Activated B cell treated with CpG ODN at 0.5 μM for 24 hours (primary cell): Measurements from ENCODE around the gene DSCAM. TPM values are rescaled to one million over a fixed set of nuclear protein-coding genes. Genes with fewer than 3 reads are reported as not detected.
"Not testable (repeated sequence)": the region's sequence is repeated elsewhere in the genome, so short reads cannot be mapped to it uniquely, and the experiment has no call there.

Source experiments
- ATAC-seq: fragments of 200-7000 bp; cut with Tn5 transposase; one replicate; pipeline ENCODE4 v1.10.0; 2021; ENCODE audit warnings: low read depth, mild to moderate bottlenecking, moderate library complexity
- CTCF ChIA-PET: fragments of 350-600 bp; sonication (Branson Sonifier 250); formaldehyde crosslinking; loops from one replicate; lab custom pipeline; 2021; ENCODE audit warnings: antibody characterized with exemption; lab: Charles Lee
- POLR2A ChIA-PET: fragments of 350-600 bp; sonication (Branson Sonifier 250); formaldehyde crosslinking; loops from one replicate; lab custom pipeline; 2021; ENCODE audit warnings: antibody characterized with exemption; lab: Charles Lee
- DNase-seq: peaks from one replicate; pipeline ENCODE4 v3.0.0; 2022
- H3K27ac Mint-ChIP-seq: one replicate; pipeline ENCODE4 v1.8.0; 2020; ENCODE audit warnings: mixed read lengths
- H3K27me3 Mint-ChIP-seq: one replicate; pipeline ENCODE4 v1.8.0; 2021; ENCODE audit warnings: mixed read lengths
- H3K36me3 Mint-ChIP-seq: one replicate; pipeline ENCODE4 v1.8.0; 2021; ENCODE audit warnings: low read depth, mixed read lengths
- H3K4me1 Mint-ChIP-seq: one replicate; pipeline ENCODE4 v1.8.0; 2021; ENCODE audit warnings: mixed read lengths
- H3K4me3 Mint-ChIP-seq: one replicate; pipeline ENCODE4 v1.8.0; 2020; ENCODE audit warnings: mild to moderate bottlenecking, mixed read lengths
- H3K9me3 Mint-ChIP-seq: one replicate; pipeline ENCODE4 v1.8.0; 2020; ENCODE audit warnings: mixed read lengths
- intact Hi-C: fragments of 100-400 bp; cut with micrococcal nuclease; formaldehyde crosslinking; loops from one replicate; pipeline ENCODE4 v1.15.1; 2024
- total RNA-seq: library from RNA; stranded (reverse); gene quantifications from 2 replicates; pipeline ENCODE4 v1.2.3, GENCODE V29; 2022
- TF ChIP-seq, protein P1 (sequence below): fragments of 200-600 bp; IDR thresholded peaks from one replicate; pipeline ENCODE4 v1.8.0; 2022; ENCODE audit warnings: antibody characterized with exemption, mild to moderate bottlenecking

Gene DSCAM
- total RNA-seq, 1 donor from 2014 or later = not detected

- H3K4me3 Mint-ChIP-seq = no peak overlapping the region
- H3K27me3 Mint-ChIP-seq = no peaks in the 10 kb centered on the region
- POLR2A ChIA-PET = no interaction called here
- no peak for DNase-seq
- H3K36me3 Mint-ChIP-seq = no peaks in the 10 kb centered on the region
- H3K4me1 Mint-ChIP-seq = no peaks in the 10 kb centered on the region
- H3K9me3 Mint-ChIP-seq = no peaks in the 10 kb centered on the region
- CTCF ChIA-PET = no interaction called here
- H3K27ac Mint-ChIP-seq = no peak overlapping the region
- ATAC-seq = no peak
- intact Hi-C loops = no loop called here
- TF ChIP-seq, protein P1, sequence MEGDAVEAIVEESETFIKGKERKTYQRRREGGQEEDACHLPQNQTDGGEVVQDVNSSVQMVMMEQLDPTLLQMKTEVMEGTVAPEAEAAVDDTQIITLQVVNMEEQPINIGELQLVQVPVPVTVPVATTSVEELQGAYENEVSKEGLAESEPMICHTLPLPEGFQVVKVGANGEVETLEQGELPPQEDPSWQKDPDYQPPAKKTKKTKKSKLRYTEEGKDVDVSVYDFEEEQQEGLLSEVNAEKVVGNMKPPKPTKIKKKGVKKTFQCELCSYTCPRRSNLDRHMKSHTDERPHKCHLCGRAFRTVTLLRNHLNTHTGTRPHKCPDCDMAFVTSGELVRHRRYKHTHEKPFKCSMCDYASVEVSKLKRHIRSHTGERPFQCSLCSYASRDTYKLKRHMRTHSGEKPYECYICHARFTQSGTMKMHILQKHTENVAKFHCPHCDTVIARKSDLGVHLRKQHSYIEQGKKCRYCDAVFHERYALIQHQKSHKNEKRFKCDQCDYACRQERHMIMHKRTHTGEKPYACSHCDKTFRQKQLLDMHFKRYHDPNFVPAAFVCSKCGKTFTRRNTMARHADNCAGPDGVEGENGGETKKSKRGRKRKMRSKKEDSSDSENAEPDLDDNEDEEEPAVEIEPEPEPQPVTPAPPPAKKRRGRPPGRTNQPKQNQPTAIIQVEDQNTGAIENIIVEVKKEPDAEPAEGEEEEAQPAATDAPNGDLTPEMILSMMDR = no peak
Measured at GRCh38 chr21:40331804-40332203, 515.2 kb downstream of the DSCAM start.

- CTCF ChIA-PET = no interaction called here
- Mint-ChIP-seq H3K27me3 (no peaks in the 10 kb centered on the region), H3K27ac (no peak overlapping the region), H3K9me3 (no peaks in the 10 kb centered on the region), H3K4me1 (no peaks in the 10 kb centered on the region), H3K36me3 (no peaks in the 10 kb centered on the region), H3K4me3 (no peak overlapping the region)
- TF ChIP-seq, protein P1 = no peak
- intact Hi-C loops = no loop called here
- POLR2A ChIA-PET = no interaction called here
- ATAC-seq = no peak
- DNase-seq = no peak
Measured at GRCh38 chr21:40331172-40331571, 515.8 kb downstream of the DSCAM start.

GRCh38 chr21:40324389-40324788, 522.6 kb downstream of the DSCAM start:
- DNase-seq = no peak
- ChIA-PET CTCF (no interaction called here), POLR2A (no interaction called here)
- no peaks in the 10 kb centered on the region for H3K9me3 Mint-ChIP-seq
- no peaks in the 10 kb centered on the region for H3K4me1 Mint-ChIP-seq
- ATAC-seq = no peak
- no peaks in the 10 kb centered on the region for H3K27me3 Mint-ChIP-seq
- intact Hi-C loops = no loop called here
- TF ChIP-seq, protein P1 = no peak
- H3K36me3 Mint-ChIP-seq = no peaks in the 10 kb centered on the region
- H3K4me3 Mint-ChIP-seq = no peak overlapping the region
- no peak overlapping the region for H3K27ac Mint-ChIP-seq

- CTCF ChIA-PET, H3K27me3 Mint-ChIP-seq, ATAC-seq, H3K9me3 Mint-ChIP-seq, H3K27ac Mint-ChIP-seq, H3K4me3 Mint-ChIP-seq, intact Hi-C loops, DNase-seq, H3K4me1 Mint-ChIP-seq, POLR2A ChIA-PET, H3K36me3 Mint-ChIP-seq: not testable (repeated sequence)
Measured at GRCh38 chr21:40320718-40321117, 526.2 kb downstream of the DSCAM start.

GRCh38 chr21:40318371-40318770, 528.6 kb downstream of the DSCAM start:
- Mint-ChIP-seq H3K4me1 (no peaks in the 10 kb centered on the region), H3K9me3 (peaks cover 2% of the 10 kb centered on the region), H3K27me3 (no peaks in the 10 kb centered on the region), H3K27ac (no peak overlapping the region), H3K4me3 (no peak overlapping the region), H3K36me3 (no peaks in the 10 kb centered on the region)
- TF ChIP-seq, protein P1 = no peak
- no peak for ATAC-seq
- intact Hi-C loops = no loop called here
- ChIA-PET CTCF (no interaction called here), POLR2A (no interaction called here)
- DNase-seq = no peak

GRCh38 chr21:40316104-40316503, 530.9 kb downstream of the DSCAM start:
- intact Hi-C loops = no loop called here
- ChIA-PET POLR2A (no interaction called here), CTCF (no interaction called here)
- H3K27ac Mint-ChIP-seq = no peak overlapping the region
- peaks cover 2% of the 10 kb centered on the region for H3K9me3 Mint-ChIP-seq
- no peaks in the 10 kb centered on the region for H3K36me3 Mint-ChIP-seq
- TF ChIP-seq, protein P1 = no peak
- H3K4me1 Mint-ChIP-seq = no peaks in the 10 kb centered on the region
- H3K4me3 Mint-ChIP-seq = no peak overlapping the region
- DNase-seq = no peak
- ATAC-seq = no peak
- no peaks in the 10 kb centered on the region for H3K27me3 Mint-ChIP-seq
